Measurements from ENCODE around the gene C1orf174.

C1orf174 gene

GRCh38 chr1:3892748-3893147 is 7.3 kb downstream of the C1orf174 start:
- no peak for DNase-seq

- DNase-seq: no peak
Measured at GRCh38 chr1:3891329-3891865, 8.7 kb downstream of the C1orf174 start.

GRCh38 chr1:3890389-3891328 is 9.4 kb downstream of the C1orf174 start:
- no peak for DNase-seq

GRCh38 chr1:3889936-3890335 is 10.1 kb downstream of the C1orf174 start:
- no peak for DNase-seq

GRCh38 chr1:3888301-3888700 is 11.8 kb downstream of the C1orf174 start:
- no peak for DNase-seq

- no peak for DNase-seq
Measured at GRCh38 chr1:3886691-3887090, 13.4 kb downstream of the C1orf174 start.

- no peak for DNase-seq
Measured at GRCh38 chr1:3886106-3886670, 13.9 kb downstream of the C1orf174 start.

GRCh38 chr1:3885611-3886010 is 14.5 kb downstream of the C1orf174 start:
- DNase-seq: no peak

- no peak for DNase-seq
Measured at GRCh38 chr1:3884966-3885365, 15.1 kb downstream of the C1orf174 start.

- no peak for DNase-seq
Measured at GRCh38 chr1:3883194-3883925, 16.7 kb downstream of the C1orf174 start.

- DNase-seq: no peak
Measured at GRCh38 chr1:3881193-3881480, 18.9 kb downstream of the C1orf174 start.

- no peak for DNase-seq
Measured at GRCh38 chr1:3880429-3881192, 19.5 kb downstream of the C1orf174 start.

- no peak for DNase-seq
Measured at GRCh38 chr1:3879787-3880428, 20.2 kb downstream of the C1orf174 start.

GRCh38 chr1:3879099-3879498 is 21.0 kb downstream of the C1orf174 start:
- DNase-seq: no peak

GRCh38 chr1:3876716-3877115 is 23.4 kb downstream of the C1orf174 start:
- no peak for DNase-seq

- no peak for DNase-seq
Measured at GRCh38 chr1:3874736-3875135, 25.3 kb downstream of the C1orf174 start.

GRCh38 chr1:3872546-3872945 is 27.5 kb downstream of the C1orf174 start:
- DNase-seq: no peak

GRCh38 chr1:3871451-3871805 is 28.6 kb downstream of the C1orf174 start:
- DNase-seq: no peak

- DNase-seq: no peak
Measured at GRCh38 chr1:3869751-3870301, 30.2 kb downstream of the C1orf174 start.

GRCh38 chr1:3868464-3869006 is 31.5 kb downstream of the C1orf174 start:
- no peak for DNase-seq

GRCh38 chr1:3865606-3866160 is 34.4 kb downstream of the C1orf174 start:
- no peak for DNase-seq

All from DMS53 (cell line).